DND-41 (cell line): ENCODE data around the gene GRIA1.

Experiments used
- CTCF ChIP-seq: IDR thresholded peaks from 2 replicates; pipeline ENCODE4 v1.5.1; 2012; ENCODE audit warnings: borderline replicate concordance, low read length, moderate library complexity, mild to moderate bottlenecking; ENCODE audit not compliant: poor library complexity, severe bottlenecking; ENCODE audit errors: extremely low read depth
- EZH2 ChIP-seq: IDR thresholded peaks from 3 replicates; pipeline ENCODE4 v1.6.1; 2012; ENCODE audit warnings: borderline replicate concordance, low read depth, mild to moderate bottlenecking, moderate library complexity, low read length, inconsistent platforms; ENCODE audit not compliant: severe bottlenecking

- TF ChIP-seq CTCF (no peak), EZH2 (no peak)
These were observed 26.7 kb upstream of the GRIA1 start for GRCh38 chr5:153463806-153464205.
